ENCODE measurements around the gene PATJ.
"Not testable (repeated sequence)": the region's sequence is repeated elsewhere in the genome, so short reads cannot be mapped to it uniquely, and the experiment has no call there.

The PATJ gene

GRCh38 chr1:61741711-61742619 is at the start of gene PATJ:
Gene PATJ (plus strand): TSS chr1:61742480. CDS start chr1:61762893, 20,413 bp downstream.
- DNase-seq: peak; percentile 9

- DNase-seq: no peak
Measured at GRCh38 chr1:61699911-61700851, 42.1 kb upstream of the PATJ start.

GRCh38 chr1:61708953-61709907 is 33.0 kb upstream of the PATJ start:
- no peak for DNase-seq

- no peak for DNase-seq
Measured at GRCh38 chr1:61709908-61710289, 32.4 kb upstream of the PATJ start.

GRCh38 chr1:61711257-61711656 is 31.0 kb upstream of the PATJ start:
- DNase-seq: not testable (repeated sequence)

GRCh38 chr1:61711969-61712368 is 30.3 kb upstream of the PATJ start:
- DNase-seq: no peak

- DNase-seq: not testable (repeated sequence)
Measured at GRCh38 chr1:61718996-61719663, 23.1 kb upstream of the PATJ start.

- DNase-seq: peak; percentile 42
Measured at GRCh38 chr1:61724506-61724812, 17.8 kb upstream of the PATJ start.

GRCh38 chr1:61724813-61725694 is 17.2 kb upstream of the PATJ start, which contains the start of gene TM2D1:
Gene TM2D1 (minus strand): TSS chr1:61725141. CDS start chr1:61725120, 21 bp downstream.
- DNase-seq: peak; percentile 79

- DNase-seq: no peak
Measured at GRCh38 chr1:61727544-61727943, 14.7 kb upstream of the PATJ start.

- not testable (repeated sequence) for DNase-seq
Measured at GRCh38 chr1:61730679-61731078, 11.6 kb upstream of the PATJ start.

- DNase-seq: no peak
Measured at GRCh38 chr1:61732726-61733125, 9.6 kb upstream of the PATJ start.

GRCh38 chr1:61740751-61741700 is 1.3 kb upstream of the PATJ start:
- DNase-seq: no peak

- DNase-seq: no peak
Measured at GRCh38 chr1:61742620-61743430, 545 bp downstream of the PATJ start.

GRCh38 chr1:61743431-61743705 is 1.1 kb downstream of the PATJ start:
- no peak for DNase-seq

- DNase-seq: no peak
Measured at GRCh38 chr1:61743716-61744580, 1.7 kb downstream of the PATJ start.

- no peak for DNase-seq
Measured at GRCh38 chr1:61746813-61747212, 4.5 kb downstream of the PATJ start.

- DNase-seq: no peak
Measured at GRCh38 chr1:61748566-61748965, 6.3 kb downstream of the PATJ start.

All from KG1 (cell line).